Mesendoderm (in vitro differentiated cells): Measurements from ENCODE around the gene CRACR2A.
A peak's percentile ranks its signal among the peaks of the same experiment; 100 is the strongest.

ENCODE experiments used
- DNase-seq: peaks from one replicate; pipeline ENCODE4 v3.0.0; 2013
- H2AK5ac ChIP-seq: 2 replicates; pipeline ENCODE4 v1.6.1; 2013; ENCODE audit warnings: low read length, inconsistent platforms
- H2BK120ac ChIP-seq: 2 replicates; pipeline ENCODE4 v1.6.1; 2013; ENCODE audit warnings: low read depth, mild to moderate bottlenecking, low read length, moderate library complexity, mixed read lengths
- H2BK15ac ChIP-seq: replicated peaks from 2 replicates; pipeline ENCODE4 v1.6.1; 2013; ENCODE audit warnings: low read depth, mild to moderate bottlenecking, moderate library complexity
- H2BK5ac ChIP-seq: 2 replicates; pipeline ENCODE4 v1.6.1; 2013; ENCODE audit warnings: low read length, inconsistent platforms
- H3K18ac ChIP-seq: 2 replicates; pipeline ENCODE4 v1.6.1; 2013; ENCODE audit warnings: mild to moderate bottlenecking, low read length, mixed read lengths
- H3K23ac ChIP-seq: one replicate; pipeline ENCODE4 v1.6.1; 2013; ENCODE audit warnings: low read length
- H3K27ac ChIP-seq: 2 replicates; pipeline ENCODE4 v1.5.1; 2013; ENCODE audit warnings: low read depth, mild to moderate bottlenecking, inconsistent platforms, low read length, moderate library complexity
- H3K27me3 ChIP-seq: 2 replicates; pipeline ENCODE4 v1.6.1; 2013; ENCODE audit warnings: low read length, control low read depth, mild to moderate bottlenecking, inconsistent platforms; ENCODE audit not compliant: insufficient read depth, poor library complexity
- H3K36me3 ChIP-seq: 2 replicates; pipeline ENCODE4 v1.6.1; 2013; ENCODE audit warnings: low read length, inconsistent platforms; ENCODE audit not compliant: control insufficient read depth, insufficient read depth
- H3K4ac ChIP-seq: one replicate; pipeline ENCODE4 v1.6.1; 2013; ENCODE audit warnings: low read depth, mild to moderate bottlenecking, low read length, moderate library complexity
- H3K4me1 ChIP-seq: 2 replicates; pipeline ENCODE4 v1.6.1; 2013; ENCODE audit warnings: low read depth, low read length, inconsistent platforms; ENCODE audit not compliant: control insufficient read depth
- H3K4me2 ChIP-seq: 2 replicates; pipeline ENCODE4 v1.6.1; 2013; ENCODE audit warnings: low read length
- H3K4me3 ChIP-seq: 2 replicates; pipeline ENCODE4 v1.5.1; 2013; ENCODE audit warnings: mild to moderate bottlenecking, low read length
- H3K56ac ChIP-seq: one replicate; pipeline ENCODE4 v1.6.1; 2013; ENCODE audit warnings: low read length
- H3K79me1 ChIP-seq: 2 replicates; pipeline ENCODE4 v1.6.1; 2013; ENCODE audit warnings: low read length, inconsistent platforms
- H3K79me2 ChIP-seq: 2 replicates; pipeline ENCODE4 v1.6.1; 2013; ENCODE audit warnings: mild to moderate bottlenecking, low read length; ENCODE audit not compliant: control insufficient read depth, insufficient read depth
- H3K9ac ChIP-seq: 2 replicates; pipeline ENCODE4 v1.6.1; 2013; ENCODE audit warnings: low read length, inconsistent platforms
- H4K5ac ChIP-seq: one replicate; pipeline ENCODE4 v1.6.1; 2013; ENCODE audit warnings: low read length
- H4K8ac ChIP-seq: one replicate; pipeline ENCODE4 v1.6.1; 2013; ENCODE audit warnings: low read depth, mild to moderate bottlenecking, control low read depth, low read length, moderate library complexity
- WGBS: extraction: QIAGEN DNeasy Blood & Tissue Kit; methylation state at CpG from one replicate; pipeline ENCODE4 v1.1.7; 2013; ENCODE audit warnings: low lambda C conversion rate, missing lambda C conversion rate; ENCODE audit not compliant: insufficient coverage; ENCODE audit errors: extremely low coverage; 5-methylcytosine and 5-hydroxymethylcytosine counted together

CRACR2A gene

GRCh38 chr12:3645091-3645490 is 107.8 kb downstream of the CRACR2A start:
- Histone ChIP-seq H3K27me3 (no peaks in the 10 kb centered on the region), H4K5ac (no peak overlapping the region), H3K23ac (no peak overlapping the region), H2BK15ac (no peak overlapping the region), H4K8ac (no peak overlapping the region), H3K79me1 (no peaks in the 10 kb centered on the region), H3K36me3 (no peaks in the 10 kb centered on the region), H3K27ac (no peak overlapping the region), H2AK5ac (no peak overlapping the region), H3K18ac (no peak overlapping the region), H3K4me2 (no peak overlapping the region), H3K4me3 (no peak overlapping the region), H3K79me2 (no peaks in the 10 kb centered on the region), H3K9ac (no peak overlapping the region), H3K56ac (no peak overlapping the region), H2BK5ac (no peak overlapping the region), H3K4ac (no peak overlapping the region), H2BK120ac (no peak overlapping the region), H3K4me1 (no peaks in the 10 kb centered on the region)
- no peak for DNase-seq
- no CpG with 5 or more reads among the region's 4 CpGs for WGBS

GRCh38 chr12:3644104-3644503 is 108.8 kb downstream of the CRACR2A start:
- no peak overlapping the region for H3K4me3 ChIP-seq
- no peaks in the 10 kb centered on the region for H3K36me3 ChIP-seq
- H2BK15ac ChIP-seq = no peak overlapping the region
- H3K4ac ChIP-seq = no peak overlapping the region
- H3K56ac ChIP-seq = no peak overlapping the region
- H3K9ac ChIP-seq = no peak overlapping the region
- no peak overlapping the region for H3K27ac ChIP-seq
- no peak overlapping the region for H4K8ac ChIP-seq
- H2BK5ac ChIP-seq = no peak overlapping the region
- WGBS = no CpG with 5 or more reads among the region's 8 CpGs
- no peaks in the 10 kb centered on the region for H3K79me2 ChIP-seq
- H3K4me2 ChIP-seq = no peak overlapping the region
- no peak overlapping the region for H2BK120ac ChIP-seq
- H3K4me1 ChIP-seq = no peaks in the 10 kb centered on the region
- DNase-seq = no peak
- no peak overlapping the region for H3K23ac ChIP-seq
- no peaks in the 10 kb centered on the region for H3K79me1 ChIP-seq
- no peak overlapping the region for H3K18ac ChIP-seq
- H2AK5ac ChIP-seq = no peak overlapping the region
- H4K5ac ChIP-seq = no peak overlapping the region
- H3K27me3 ChIP-seq = no peaks in the 10 kb centered on the region

GRCh38 chr12:3641428-3642018 is 111.4 kb downstream of the CRACR2A start:
- Histone ChIP-seq H3K4me1 (no peaks in the 10 kb centered on the region), H3K27ac (no peak overlapping the region), H3K23ac (no peak overlapping the region), H4K8ac (no peak overlapping the region), H3K36me3 (no peaks in the 10 kb centered on the region), H3K9ac (no peak overlapping the region), H4K5ac (no peak overlapping the region), H3K27me3 (no peaks in the 10 kb centered on the region), H3K79me1 (no peaks in the 10 kb centered on the region), H2BK15ac (no peak overlapping the region), H2AK5ac (no peak overlapping the region), H2BK120ac (no peak overlapping the region), H2BK5ac (no peak overlapping the region), H3K4me3 (no peak overlapping the region), H3K79me2 (no peaks in the 10 kb centered on the region), H3K56ac (no peak overlapping the region), H3K4ac (no peak overlapping the region), H3K18ac (no peak overlapping the region), H3K4me2 (no peak overlapping the region)
- DNase-seq = peak; percentile 49
- no CpG with 5 or more reads among the region's 3 CpGs for WGBS

- H3K79me1 ChIP-seq = no peaks in the 10 kb centered on the region
- no peaks in the 10 kb centered on the region for H3K27me3 ChIP-seq
- no peaks in the 10 kb centered on the region for H3K79me2 ChIP-seq
- H3K9ac ChIP-seq = no peak overlapping the region
- no peak overlapping the region for H3K23ac ChIP-seq
- no peak overlapping the region for H3K4ac ChIP-seq
- no peak for DNase-seq
- H3K18ac ChIP-seq = no peak overlapping the region
- no CpG with 5 or more reads among the region's 5 CpGs for WGBS
- H3K56ac ChIP-seq = no peak overlapping the region
- no peak overlapping the region for H3K4me3 ChIP-seq
- H4K8ac ChIP-seq = no peak overlapping the region
- H3K36me3 ChIP-seq = no peaks in the 10 kb centered on the region
- no peaks in the 10 kb centered on the region for H3K4me1 ChIP-seq
- no peak overlapping the region for H2BK15ac ChIP-seq
- H3K4me2 ChIP-seq = no peak overlapping the region
- H2AK5ac ChIP-seq = no peak overlapping the region
- no peak overlapping the region for H2BK5ac ChIP-seq
- H2BK120ac ChIP-seq = no peak overlapping the region
- no peak overlapping the region for H4K5ac ChIP-seq
- H3K27ac ChIP-seq = no peak overlapping the region
These were observed 116.6 kb downstream of the CRACR2A start for GRCh38 chr12:3636328-3636727.

GRCh38 chr12:3634348-3634747 is 118.6 kb downstream of the CRACR2A start:
- Histone ChIP-seq H3K56ac (no peak overlapping the region), H3K27ac (no peak overlapping the region), H2AK5ac (no peak overlapping the region), H3K79me2 (no peaks in the 10 kb centered on the region), H3K79me1 (no peaks in the 10 kb centered on the region), H4K8ac (no peak overlapping the region), H3K4ac (no peak overlapping the region), H3K4me3 (no peak overlapping the region), H3K9ac (no peak overlapping the region), H2BK15ac (no peak overlapping the region), H3K4me2 (no peak overlapping the region), H4K5ac (no peak overlapping the region), H3K4me1 (no peaks in the 10 kb centered on the region), H3K23ac (no peak overlapping the region), H2BK5ac (no peak overlapping the region), H3K36me3 (no peaks in the 10 kb centered on the region), H3K18ac (no peak overlapping the region), H3K27me3 (no peaks in the 10 kb centered on the region), H2BK120ac (no peak overlapping the region)
- DNase-seq = peak; percentile 18
- no CpG with 5 or more reads among the region's 6 CpGs for WGBS

GRCh38 chr12:3633396-3633795 is 119.5 kb downstream of the CRACR2A start:
- Histone ChIP-seq H3K4me3 (no peak overlapping the region), H2BK5ac (no peak overlapping the region), H3K18ac (no peak overlapping the region), H3K36me3 (no peaks in the 10 kb centered on the region), H3K4me1 (no peaks in the 10 kb centered on the region), H3K4ac (no peak overlapping the region), H4K5ac (no peak overlapping the region), H2AK5ac (no peak overlapping the region), H3K27me3 (no peaks in the 10 kb centered on the region), H4K8ac (no peak overlapping the region), H3K27ac (no peak overlapping the region), H3K23ac (no peak overlapping the region), H3K79me1 (no peaks in the 10 kb centered on the region), H3K56ac (no peak overlapping the region), H2BK120ac (no peak overlapping the region), H3K79me2 (no peaks in the 10 kb centered on the region), H3K9ac (no peak overlapping the region), H3K4me2 (no peak overlapping the region), H2BK15ac (no peak overlapping the region)
- DNase-seq = no peak
- WGBS = no CpG with 5 or more reads among the region's 9 CpGs
